ENCODE measurements around the gene PSMB7.

PSMB7 gene

GRCh38 chr9:124306098-124306735 lies 109.0 kb downstream of the PSMB7 start:
- no peak for TF ChIP-seq CTCF (IDR thresholded peaks at IDR 0.05; ENCODE audit: insufficient read depth, low read length, poor library complexity, severe bottlenecking)
- no peak overlapping the region for H3K4me3 ChIP-seq (replicated peaks; ENCODE audit: low read depth, low read length)
- H3K27me3 ChIP-seq (replicated peaks; ENCODE audit: control insufficient read depth, insufficient read depth, low read length), result no peaks in the 10 kb centered on the region
- peaks cover 56% of the 10 kb centered on the region for H3K36me3 ChIP-seq (ENCODE audit: control insufficient read depth, insufficient read depth, low read length)
- DNase-seq (ENCODE audit: extremely low read depth, insufficient read length), result no peak

- no peak for TF ChIP-seq CTCF (IDR thresholded peaks at IDR 0.05; ENCODE audit: insufficient read depth, low read length, poor library complexity, severe bottlenecking)
- Histone ChIP-seq H3K27me3 (replicated peaks; ENCODE audit: control insufficient read depth, insufficient read depth, low read length) (no peaks in the 10 kb centered on the region), H3K36me3 (ENCODE audit: control insufficient read depth, insufficient read depth, low read length) (peaks cover 51% of the 10 kb centered on the region), H3K4me3 (replicated peaks; ENCODE audit: low read depth, low read length) (no peak overlapping the region)
- no peak for DNase-seq (ENCODE audit: extremely low read depth, insufficient read length)
These were observed 111.0 kb downstream of the PSMB7 start for GRCh38 chr9:124304285-124304684.

GRCh38 chr9:124303762-124304161 lies 111.5 kb downstream of the PSMB7 start:
- DNase-seq (ENCODE audit: extremely low read depth, insufficient read length), result no peak
- H3K4me3 ChIP-seq (replicated peaks; ENCODE audit: low read depth, low read length), result no peak overlapping the region
- TF ChIP-seq CTCF (IDR thresholded peaks at IDR 0.05; ENCODE audit: insufficient read depth, low read length, poor library complexity, severe bottlenecking), result no peak
- no peaks in the 10 kb centered on the region for H3K27me3 ChIP-seq (replicated peaks; ENCODE audit: control insufficient read depth, insufficient read depth, low read length)
- H3K36me3 ChIP-seq (ENCODE audit: control insufficient read depth, insufficient read depth, low read length), result peaks cover 47% of the 10 kb centered on the region
